AG04450 (cell line): Measurements from ENCODE around the gene HASPIN. TPM values are rescaled to one million over a fixed set of nuclear protein-coding genes. Genes with fewer than 3 reads are reported as not detected.
A peak's percentile ranks its signal among the peaks of the same experiment; 100 is the strongest.

Experiments used
- CTCF ChIA-PET: fragments of 300-600, 350-600 bp; formaldehyde crosslinking; extraction: SDS; loops from one replicate; lab custom pipeline; 2022; ENCODE audit warnings: antibody characterized with exemption, inconsistent platforms; lab: Charles Lee
- POLR2A ChIA-PET: fragments of 350-600 bp; formaldehyde crosslinking; extraction: SDS; loops from one replicate; lab custom pipeline; 2021; ENCODE audit warnings: antibody characterized with exemption, inconsistent platforms; lab: Yijun Ruan, JAX
- DNase-seq: peaks from one replicate; pipeline ENCODE4 v3.0.0-alpha.2; 2011; ENCODE audit warnings: low read depth, low spot score
- H3K27ac ChIP-seq: one replicate; pipeline ENCODE4 v1.5.1; 2012; ENCODE audit warnings: low read depth, low read length, control low read depth
- H3K27me3 ChIP-seq: one replicate; pipeline ENCODE4 v1.6.0; 2012; ENCODE audit warnings: low read length; ENCODE audit not compliant: control insufficient read depth, insufficient read depth
- H3K4me3 ChIP-seq: 2 replicates; pipeline ENCODE4 v1.5.1; 2011; ENCODE audit warnings: mild to moderate bottlenecking, low read depth, low read length, control low read depth
- H3K9me3 ChIP-seq: 2 replicates; pipeline ENCODE4 v1.5.1; 2012; ENCODE audit warnings: low read length; ENCODE audit not compliant: control insufficient read depth, insufficient read depth
- CTCF ChIP-seq: IDR thresholded peaks from 2 replicates; pipeline ENCODE4 v1.5.1; 2011; ENCODE audit warnings: low read depth, low read length, control low read depth, inconsistent platforms
- polyA plus RNA-seq: library from polyadenylated mRNA; depleted of rRNA; stranded (reverse); fragments of >200 nt; gene quantifications from 2 replicates; pipeline ENCODE4 v1.2.3, GENCODE V29; 2011

The HASPIN gene
- polyA plus RNA-seq, 1 experiment: 1.6 TPM

GRCh38 chr17:3679531-3680126, 44.1 kb upstream of the HASPIN start:
- H3K9me3 ChIP-seq: no peaks in the 10 kb centered on the region; the same call in 1 of the 2 replicates
- no peak overlapping the region for H3K4me3 ChIP-seq
- no peak overlapping the region for H3K27ac ChIP-seq
- CTCF ChIA-PET: interaction anchor here (0.5 kb wide), 1 partner anchor 734 kb away, joined by 6 read pairs; no protein-coding TSS in a partner anchor
- POLR2A ChIA-PET: interaction anchor here (1.0 to 1.2 kb wide), 2 partner anchors 9 to 12 kb away, joined by 4 to 5 read pairs; no protein-coding TSS in a partner anchor
- no peak for DNase-seq
- TF ChIP-seq CTCF: no peak
- H3K27me3 ChIP-seq: peaks cover 7% of the 10 kb centered on the region

GRCh38 chr17:3681057-3681456, 42.6 kb upstream of the HASPIN start:
- no peak for TF ChIP-seq CTCF
- Histone ChIP-seq H3K4me3 (no peak overlapping the region), H3K27ac (no peak overlapping the region), H3K27me3 (peaks cover 10% of the 10 kb centered on the region), H3K9me3 (no peaks in the 10 kb centered on the region; the same call in 1 of the 2 replicates)
- ChIA-PET CTCF (no interaction called here), POLR2A (no interaction called here)
- DNase-seq: no peak

GRCh38 chr17:3681565-3681964, 42.1 kb upstream of the HASPIN start:
- no peak for TF ChIP-seq CTCF
- Histone ChIP-seq H3K9me3 (no peaks in the 10 kb centered on the region; the same call in 1 of the 2 replicates), H3K4me3 (no peak overlapping the region), H3K27me3 (peaks cover 10% of the 10 kb centered on the region), H3K27ac (no peak overlapping the region)
- ChIA-PET CTCF (no interaction called here), POLR2A (no interaction called here)
- DNase-seq: no peak

- H3K27ac ChIP-seq: no peak overlapping the region
- ChIA-PET POLR2A (no interaction called here), CTCF (interaction anchor here (0.7 to 1.2 kb wide), 3 partner anchors 25 to 393 kb away, joined by 3 to 5 read pairs (median 4); partner anchors contain the start of gene HASPIN)
- H3K4me3 ChIP-seq: no peak overlapping the region
- no peak for DNase-seq
- TF ChIP-seq CTCF: no peak
- H3K9me3 ChIP-seq: no peaks in the 10 kb centered on the region; the same call in 1 of the 2 replicates
- peaks cover 10% of the 10 kb centered on the region for H3K27me3 ChIP-seq
Measured at GRCh38 chr17:3682033-3682432, 41.7 kb upstream of the HASPIN start.

GRCh38 chr17:3683054-3683511, 40.6 kb upstream of the HASPIN start:
- ChIA-PET CTCF (interaction anchor here (0.6 to 1.3 kb wide), 11 partner anchors 9 to 1183 kb away, joined by 3 to 5 read pairs (median 4); partner anchors contain the start of gene HASPIN), POLR2A (interaction anchor here (1.0 kb wide), 1 partner anchor 15 kb away, joined by 3 read pairs; the partner anchor contains the start of gene TAX1BP3)
- TF ChIP-seq CTCF: peak; percentile 91
- peaks cover 8% of the 10 kb centered on the region for H3K27me3 ChIP-seq
- H3K9me3 ChIP-seq: no peaks in the 10 kb centered on the region; the same call in 1 of the 2 replicates
- no peak overlapping the region for H3K27ac ChIP-seq
- DNase-seq: no peak
- no peak overlapping the region for H3K4me3 ChIP-seq
